OCI-LY3 (cell line): Measurements from ENCODE around the gene RERE.

Source experiments
- EZH2phosphoT487 ChIP-seq: fragments of 200-600 bp; shearing (Covaris generic); IDR thresholded peaks from 2 replicates; pipeline ENCODE4 v1.6.1; 2018; ENCODE audit warnings: antibody characterized with exemption, mixed run types, low read depth
- TF ChIP-seq, protein P1 (sequence below): fragments of 200-600, 300-600 bp; sonication (generic); IDR thresholded peaks from 2 replicates; pipeline ENCODE4 v1.5.1; 2014; ENCODE audit warnings: antibody characterized with exemption, low read length, low read depth

DNA sequence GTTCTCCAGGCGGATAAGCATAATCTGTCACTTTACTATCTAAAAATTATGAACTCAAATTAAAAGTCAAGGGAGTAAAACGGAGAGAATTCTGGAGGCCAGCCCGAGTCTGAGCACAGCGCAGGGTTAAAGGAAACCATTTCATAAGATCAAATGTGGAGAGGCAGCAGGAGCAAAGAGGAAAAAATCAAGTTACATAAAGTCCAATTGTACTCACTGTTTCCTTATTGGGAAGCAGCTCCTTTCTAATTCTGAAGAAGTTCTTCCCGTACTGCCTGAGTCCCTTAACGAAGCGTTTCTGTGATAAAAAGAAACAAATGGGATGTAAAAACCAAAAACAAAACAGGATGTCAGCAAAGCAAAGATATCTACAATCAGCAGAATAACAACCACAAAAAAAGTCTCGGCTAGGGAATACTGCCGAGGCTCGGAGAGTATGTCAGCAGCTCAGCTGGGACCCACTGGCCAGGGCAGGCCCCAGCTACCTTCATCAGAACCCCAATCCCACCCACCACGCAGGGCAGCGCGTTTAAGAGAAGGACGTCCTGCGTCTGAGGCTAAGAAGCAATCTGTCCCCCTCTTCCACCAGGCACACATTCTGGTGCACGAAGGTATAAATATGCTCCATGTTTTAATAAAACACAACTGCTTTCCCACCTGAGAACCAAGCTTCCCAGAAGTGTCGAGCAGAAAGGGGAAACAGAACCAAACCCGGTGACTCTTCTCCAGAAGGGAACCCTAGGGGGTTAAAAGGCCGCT is 394.8 kb downstream of the RERE start:
- TF ChIP-seq, protein P1, sequence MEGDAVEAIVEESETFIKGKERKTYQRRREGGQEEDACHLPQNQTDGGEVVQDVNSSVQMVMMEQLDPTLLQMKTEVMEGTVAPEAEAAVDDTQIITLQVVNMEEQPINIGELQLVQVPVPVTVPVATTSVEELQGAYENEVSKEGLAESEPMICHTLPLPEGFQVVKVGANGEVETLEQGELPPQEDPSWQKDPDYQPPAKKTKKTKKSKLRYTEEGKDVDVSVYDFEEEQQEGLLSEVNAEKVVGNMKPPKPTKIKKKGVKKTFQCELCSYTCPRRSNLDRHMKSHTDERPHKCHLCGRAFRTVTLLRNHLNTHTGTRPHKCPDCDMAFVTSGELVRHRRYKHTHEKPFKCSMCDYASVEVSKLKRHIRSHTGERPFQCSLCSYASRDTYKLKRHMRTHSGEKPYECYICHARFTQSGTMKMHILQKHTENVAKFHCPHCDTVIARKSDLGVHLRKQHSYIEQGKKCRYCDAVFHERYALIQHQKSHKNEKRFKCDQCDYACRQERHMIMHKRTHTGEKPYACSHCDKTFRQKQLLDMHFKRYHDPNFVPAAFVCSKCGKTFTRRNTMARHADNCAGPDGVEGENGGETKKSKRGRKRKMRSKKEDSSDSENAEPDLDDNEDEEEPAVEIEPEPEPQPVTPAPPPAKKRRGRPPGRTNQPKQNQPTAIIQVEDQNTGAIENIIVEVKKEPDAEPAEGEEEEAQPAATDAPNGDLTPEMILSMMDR, result no peak
- no peak for TF ChIP-seq EZH2phosphoT487
